K562 (cell line): Measurements from ENCODE around the gene PRTFDC1. TPM values are rescaled to one million over a fixed set of nuclear protein-coding genes. Genes with fewer than 3 reads are reported as not detected.
A peak's percentile ranks its signal among the peaks of the same experiment; 100 is the strongest.

ENCODE experiments used
- ATAC-seq: fragments of 200-7000 bp; cut with Tn5 transposase; 3 replicates; pipeline ENCODE4 v1.9.1; 2020; ENCODE audit warnings: moderate library complexity
- BruUV-seq: library from RNA; stranded (reverse); fragments of 400-500 nt; replicated peaks from 2 replicates; lab custom pipeline; 2021; lab: Mats Ljungman, UMichigan
- CTCF ChIA-PET: fragments of 300-600 bp; formaldehyde crosslinking; extraction: SDS; loops from one replicate; lab custom pipeline; 2021; ENCODE audit warnings: low intra/inter-chr PET ratio; lab: Yijun Ruan, JAX
- POLR2A ChIA-PET: fragments of 300-600, 350-650 bp; sonication (Branson Sonifier 250); formaldehyde crosslinking; extraction: SDS; loops from one replicate; lab custom pipeline; 2021; ENCODE audit warnings: antibody characterized with exemption, inconsistent platforms; lab: Yijun Ruan, JAX
- DNase-seq, 4 experiments: peaks; one replicate each; pipeline versions ENCODE4 v3.0.0 to v3.0.0-alpha.2; 2011 to 2018; ENCODE audit warnings: low spot score in 3 of 4, mixed read lengths in 3 of 4; ENCODE audit errors: extremely low read depth in 1 of 4
- FAIRE-seq: peaks from 2 replicates; lab custom pipeline; 2011; peaks lifted over from hg19 to GRCh38; lab: Jason Lieb, UNC
- H2AFZ ChIP-seq: 2 replicates; pipeline ENCODE4 v1.6.0; 2011; ENCODE audit warnings: low read depth, low read length, control low read depth, inconsistent platforms
- H3K27ac ChIP-seq: fragments of 200-600 bp; 3 replicates; pipeline ENCODE4 v1.8.0; 2011; ENCODE audit warnings: low read depth, mild to moderate bottlenecking, control low read depth, inconsistent platforms, low read length, moderate library complexity, mixed read lengths; ENCODE audit errors: extremely low read depth
- H3K27me3 ChIP-seq, 2 experiments: fragments of 300-600 bp in 1 of 2; 2 replicates in 1 of 2; 3 replicates in 1 of 2; pipeline versions ENCODE4 v1.6.0 to v1.8.0; 2011; ENCODE audit warnings: inconsistent platforms in 2 of 2, low read length in 2 of 2, mild to moderate bottlenecking in 1 of 2, mixed read lengths in 1 of 2, moderate library complexity in 1 of 2; ENCODE audit not compliant: control insufficient read depth in 2 of 2, insufficient read depth in 2 of 2
- H3K36me3 ChIP-seq: fragments of 300-600 bp; 3 replicates; pipeline ENCODE4 v1.8.0; 2011; ENCODE audit warnings: mild to moderate bottlenecking, low read length, inconsistent platforms; ENCODE audit not compliant: control insufficient read depth, insufficient read depth
- H3K4me1 ChIP-seq, 2 experiments: fragments of 200-600 bp in 1 of 2; replicated peaks in 1 of 2; 2 replicates in 1 of 2; 3 replicates in 1 of 2; pipeline versions ENCODE4 v1.5.1 to v1.8.0; 2011; ENCODE audit warnings: inconsistent platforms in 2 of 2, low read length in 2 of 2, mild to moderate bottlenecking in 1 of 2, mixed read lengths in 1 of 2, moderate library complexity in 1 of 2; ENCODE audit not compliant: control insufficient read depth in 2 of 2, insufficient read depth in 2 of 2
- H3K4me2 ChIP-seq: 2 replicates; pipeline ENCODE4 v1.6.1; 2011; ENCODE audit warnings: low read length, control low read depth, inconsistent platforms, mixed read lengths; ENCODE audit not compliant: insufficient read depth
- H3K4me3 ChIP-seq: fragments of 200-600 bp; sonication (generic), shearing (Covaris generic); 2 replicates; pipeline ENCODE4 v1.5.1; 2016; ENCODE audit warnings: control low read depth, inconsistent platforms
- H3K79me2 ChIP-seq: fragments of 200-600 bp; 3 replicates; pipeline ENCODE4 v1.8.0; 2011; ENCODE audit warnings: low read length, inconsistent platforms; ENCODE audit not compliant: control insufficient read depth, insufficient read depth
- H3K9ac ChIP-seq, 2 experiments: 2 replicates each; pipeline versions ENCODE4 v1.6.0 to v1.6.1; 2011; ENCODE audit warnings: low read depth in 2 of 2, low read length in 2 of 2, control low read depth in 1 of 2, inconsistent platforms in 1 of 2, mild to moderate bottlenecking in 1 of 2, mixed read lengths in 1 of 2; ENCODE audit not compliant: insufficient read depth in 1 of 2
- H3K9me1 ChIP-seq: one replicate; pipeline ENCODE4 v1.6.0; 2011; ENCODE audit warnings: inconsistent platforms, mild to moderate bottlenecking, low read length, moderate library complexity; ENCODE audit not compliant: control insufficient read depth, insufficient read depth
- H3K9me3 ChIP-seq: replicated peaks from 2 replicates; pipeline ENCODE4 v1.5.1; 2011; ENCODE audit warnings: low read depth, low read length, inconsistent platforms; ENCODE audit not compliant: control insufficient read depth, insufficient read depth
- H4K20me1 ChIP-seq: replicated peaks from 2 replicates; pipeline ENCODE4 v1.6.1; 2011; ENCODE audit warnings: low read length, inconsistent platforms, mixed read lengths; ENCODE audit not compliant: control insufficient read depth, insufficient read depth
- E2F3 ChIP-seq: fragments of 250-450 bp; sonication (Bioruptor Pico); IDR thresholded peaks from 2 replicates; pipeline ENCODE4 v1.4.0; 2020; ENCODE audit warnings: mild to moderate bottlenecking
- ELF1 ChIP-seq: fragments of 200-800 bp; sonication (Bioruptor generic); IDR thresholded peaks from 2 replicates; pipeline ENCODE4 v1.6.1; 2016; ENCODE audit warnings: missing genetic modification characterization, missing compliant biosample characterization
- MECOM ChIP-seq: fragments of 250-450 bp; sonication (Bioruptor Pico); IDR thresholded peaks from 2 replicates; pipeline ENCODE4 v1.8.0; 2022; ENCODE audit warnings: inconsistent platforms
- NCOA2 ChIP-seq, 2 experiments: fragments of 450-650 bp; IDR thresholded peaks; 2 replicates each; pipeline ENCODE4 v1.6.1; 2018; ENCODE audit warnings: mild to moderate bottlenecking in 2 of 2, moderate library complexity in 1 of 2; ENCODE audit not compliant: partially characterized antibody in 2 of 2
- NFE2 ChIP-seq: IDR thresholded peaks from 2 replicates; pipeline ENCODE4 v1.6.1; 2014; ENCODE audit warnings: antibody characterized with exemption, low read depth
- PCBP2 ChIP-seq: fragments of 200-400 bp; formaldehyde crosslinking; IDR thresholded peaks from 2 replicates; pipeline ENCODE4 v1.6.1; 2018; ENCODE audit warnings: low read length, low read depth, mild to moderate bottlenecking, moderate library complexity; ENCODE audit not compliant: poor library complexity, severe bottlenecking
- PURB ChIP-seq: sonication (generic); formaldehyde crosslinking; IDR thresholded peaks from 2 replicates; pipeline ENCODE4 v1.9.0; 2021; ENCODE audit warnings: low read depth, mild to moderate bottlenecking, missing genetic modification reagents
- TFAM ChIP-seq: fragments of 250-450 bp; sonication (Bioruptor Pico); conservative IDR thresholded peaks from 2 replicates; pipeline ENCODE4 v1.5.0; 2021; ENCODE audit warnings: mild to moderate bottlenecking, moderate library complexity
- ZFPM2 ChIP-seq: fragments of 250-450 bp; sonication (Bioruptor Pico); IDR thresholded peaks from 2 replicates; pipeline ENCODE4 v1.5.1; 2022; ENCODE audit warnings: mild to moderate bottlenecking
- ZNF24 ChIP-seq: fragments of 450-650 bp; IDR thresholded peaks from 2 replicates; pipeline ENCODE4 v1.6.1; 2016
- ZNF436 ChIP-seq: fragments of 250-450, 450-650 bp; sonication (Bioruptor Pico); formaldehyde crosslinking; IDR thresholded peaks from 2 replicates; pipeline ENCODE4 v1.7.0; 2020; ENCODE audit warnings: mild to moderate bottlenecking
- ZSCAN32 ChIP-seq: fragments of 450-650 bp; formaldehyde crosslinking; IDR thresholded peaks from 2 replicates; pipeline ENCODE4 v1.4.0; 2020; ENCODE audit warnings: mild to moderate bottlenecking, moderate library complexity
- WGBS: fragments of 100-300 bp; shearing (Covaris generic); methylation state at CpG from one replicate; pipeline ENCODE4 v1.1.6; 2016; ENCODE audit warnings: low coverage, mixed read lengths; ENCODE audit not compliant: insufficient coverage; ENCODE audit errors: missing lambda C conversion rate; 5-methylcytosine and 5-hydroxymethylcytosine counted together
- in situ Hi-C: fragments of 300-500 bp; cut with MboI; formaldehyde crosslinking; loops from 4 replicates; pipeline ENCODE4 v1.15.0; 2018; ENCODE audit warnings: inconsistent platforms, mixed read lengths
- intact Hi-C: fragments of 100-400 bp; cut with micrococcal nuclease; formaldehyde crosslinking; loops from 2 replicates; pipeline ENCODE4 v1.14.2; 2022
- polyA plus RNA-seq, 8 experiments: library from polyadenylated mRNA; depleted of rRNA in 4 of 8; stranded (reverse) in 5 of 8; unstranded in 3 of 8; fragments of >200 nt; fragmentation: Nextera tagmentation in 2 of 8; fragmentation: Illumina TruSeq in 1 of 8; extraction: Ambion mirVana in 2 of 8; extraction: Trizol in 1 of 8; gene quantifications; 2 replicates each; pipeline versions ENCODE4 v1.2.1 to v1.2.3, GENCODE V29; 2011 to 2014; ENCODE audit warnings: inconsistent platforms in 1 of 8, missing spikeins in 1 of 8
- total RNA-seq, 7 experiments: library from RNA; depleted of rRNA in 6 of 7; stranded (reverse); fragments of >200 nt in 6 of 7; fragmentation: Illumina TruSeq in 2 of 7; extraction: Trizol in 2 of 7; gene quantifications; 2 replicates each; pipeline versions ENCODE4 v1.2.1 to v1.2.3, GENCODE V29; 2011 to 2021; ENCODE audit warnings: low replicate concordance in 1 of 7

Gene PRTFDC1
- total and polyA plus RNA-seq, 9 of the 15 experiments (the other 6 are each of a cell fraction or from before 2014, with no cell fraction given), result 7.0 to 27.6 (median 10.0) TPM

DNA sequence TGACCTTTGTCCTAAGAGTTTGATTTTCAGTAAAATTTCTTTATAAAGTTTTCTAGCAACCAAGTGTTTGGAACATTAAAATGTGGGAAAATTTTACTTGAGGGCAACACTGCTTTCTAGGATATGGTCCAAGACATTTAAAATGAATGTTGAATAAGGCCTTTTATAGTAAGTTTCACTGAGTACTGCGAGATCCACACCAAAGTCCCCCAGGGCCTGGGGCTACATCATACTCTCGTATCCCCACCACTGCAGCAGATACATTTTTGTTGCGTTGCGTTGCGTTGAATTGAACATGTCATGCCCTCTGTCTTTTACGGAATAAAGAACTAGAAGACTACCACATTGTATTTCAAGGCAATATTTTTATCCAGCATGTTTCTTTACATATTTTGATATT lies 44.5 kb downstream of the PRTFDC1 start:
- H3K9ac ChIP-seq, result no peak overlapping the region
- H3K9me1 ChIP-seq, result no peaks in the 10 kb centered on the region
- H3K79me2 ChIP-seq, result no peaks in the 10 kb centered on the region
- intact Hi-C loops (no loop called here), in situ Hi-C loops (no loop called here)
- H3K4me3 ChIP-seq, result no peak overlapping the region
- no peak for TF ChIP-seq ZFPM2 (CRISPR knock-in tag)
- no peak for TF ChIP-seq PCBP2
- TF ChIP-seq ELF1 (tag), result no peak
- no peak for TF ChIP-seq MECOM (CRISPR knock-in tag)
- no peak for TF ChIP-seq NCOA2 (IDR thresholded peaks at IDR 0.05; ENCODE audit: partially characterized antibody in 2 of 2)
- no peak for TF ChIP-seq ZSCAN32 (CRISPR knock-in tag)
- no peak for TF ChIP-seq ZNF24
- no peak for TF ChIP-seq NFE2
- no peaks in the 10 kb centered on the region for H3K27me3 ChIP-seq
- no peaks in the 10 kb centered on the region for H3K36me3 ChIP-seq
- no peak overlapping the region; the same call in 2 of the 3 replicates for H3K27ac ChIP-seq
- BruUV-seq, result no TSS peak
- 95% methylated on average over 6 of the region's 6 CpGs for WGBS
- no peak for DNase-seq
- H4K20me1 ChIP-seq, result no peaks in the 10 kb centered on the region
- H3K4me2 ChIP-seq, result no peak overlapping the region
- H3K4me1 ChIP-seq, result peaks cover 14 to 32% of the 10 kb centered on the region in 2 experiments; a peak in 4 of 5 replicates
- ChIA-PET CTCF (no interaction called here), POLR2A (no interaction called here)
- no peak for FAIRE-seq
- H3K9me3 ChIP-seq, result no peaks in the 10 kb centered on the region
- H2AFZ ChIP-seq, result 0 out of 2 replicates have a peak overlapping the region, but pooled peaks have one; percentile 46
- ATAC-seq, result no peak

DNA sequence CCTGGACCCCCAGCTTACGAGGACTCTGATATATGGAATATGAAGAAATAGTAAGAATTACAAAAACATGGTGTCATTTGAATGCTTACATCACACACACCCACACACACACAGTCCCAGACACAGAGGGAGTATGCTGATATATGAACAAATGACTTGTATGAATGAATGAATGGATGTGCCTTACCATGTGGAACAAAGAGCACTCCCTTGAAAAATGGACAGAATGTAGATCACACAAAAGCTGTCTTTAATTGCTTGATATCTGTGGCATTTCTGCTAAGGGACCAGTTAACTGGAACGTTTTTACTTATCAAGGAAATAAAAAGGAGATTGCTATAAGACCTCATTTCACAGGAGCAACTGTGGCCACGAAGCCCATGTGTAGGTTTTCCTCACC lies 46.0 kb downstream of the PRTFDC1 start:
- no TSS peak for BruUV-seq
- in situ Hi-C loops, result no loop called here
- H3K4me2 ChIP-seq, result no peak overlapping the region
- H3K79me2 ChIP-seq, result no peaks in the 10 kb centered on the region
- no peaks in the 10 kb centered on the region for H3K9me3 ChIP-seq
- peaks cover 18 to 39% of the 10 kb centered on the region in 2 experiments for H3K4me1 ChIP-seq
- POLR2A ChIA-PET, result no interaction called here
- intact Hi-C loops, result no loop called here
- CTCF ChIA-PET, result no interaction called here
- WGBS, result 69% methylated on average over 3 of the region's 3 CpGs
- ATAC-seq (no peak), FAIRE-seq (no peak), DNase-seq (no peak)
- H3K27ac ChIP-seq, result no peak overlapping the region
- no peak overlapping the region for H3K9ac ChIP-seq
- no peak for TF ChIP-seq E2F3 (CRISPR knock-in tag)
- no peak for TF ChIP-seq PURB
- peak; percentile 67; the same call in 1 of the 2 replicates for TF ChIP-seq ZNF24
- TF ChIP-seq ZNF436 (CRISPR knock-in tag), result no peak
- no peak for TF ChIP-seq TFAM (CRISPR knock-in tag)
- H3K36me3 ChIP-seq, result no peaks in the 10 kb centered on the region
- H3K4me3 ChIP-seq, result no peak overlapping the region
- H4K20me1 ChIP-seq, result no peaks in the 10 kb centered on the region
- H2AFZ ChIP-seq, result no peak overlapping the region
- no peaks in the 10 kb centered on the region for H3K27me3 ChIP-seq
- no peaks in the 10 kb centered on the region for H3K9me1 ChIP-seq
